PFSK-1 (cell line): ENCODE results near the gene DKC1.

ENCODE experiments used
- FOXP2 ChIP-seq: optimal IDR thresholded peaks from 2 replicates; pipeline ENCODE3; 2011; ENCODE audit warnings: borderline replicate concordance, control low read depth, inconsistent platforms; ENCODE audit not compliant: insufficient read depth; ENCODE audit errors: extremely low read length, extremely low read depth
- POLR2AphosphoS5 ChIP-seq: IDR thresholded peaks from 2 replicates; pipeline ENCODE4 v1.6.1; 2012; ENCODE audit warnings: low read depth, mild to moderate bottlenecking, control low read depth, low read length, moderate library complexity
- SIN3A ChIP-seq: IDR thresholded peaks from 2 replicates; pipeline ENCODE4 v1.6.1; 2012; ENCODE audit warnings: mild to moderate bottlenecking, low read length, moderate library complexity, borderline replicate concordance; ENCODE audit not compliant: insufficient read depth
- TAF1 ChIP-seq: IDR thresholded peaks from 2 replicates; pipeline ENCODE4 v1.6.1; 2012; ENCODE audit warnings: low read length, control low read depth, borderline replicate concordance; ENCODE audit not compliant: insufficient read depth
- TF ChIP-seq, protein P1 (sequence below), 2 experiments: IDR thresholded peaks; 2 replicates each; pipeline versions ENCODE4 v1.6.1 to v1.8.0; 2011 to 2012; ENCODE audit warnings: low read depth in 2 of 2, low read length in 2 of 2, control low read depth in 1 of 2, inconsistent platforms in 1 of 2, mild to moderate bottlenecking in 1 of 2, moderate library complexity in 1 of 2; ENCODE audit not compliant: insufficient read depth in 1 of 2

DKC1 gene

DNA sequence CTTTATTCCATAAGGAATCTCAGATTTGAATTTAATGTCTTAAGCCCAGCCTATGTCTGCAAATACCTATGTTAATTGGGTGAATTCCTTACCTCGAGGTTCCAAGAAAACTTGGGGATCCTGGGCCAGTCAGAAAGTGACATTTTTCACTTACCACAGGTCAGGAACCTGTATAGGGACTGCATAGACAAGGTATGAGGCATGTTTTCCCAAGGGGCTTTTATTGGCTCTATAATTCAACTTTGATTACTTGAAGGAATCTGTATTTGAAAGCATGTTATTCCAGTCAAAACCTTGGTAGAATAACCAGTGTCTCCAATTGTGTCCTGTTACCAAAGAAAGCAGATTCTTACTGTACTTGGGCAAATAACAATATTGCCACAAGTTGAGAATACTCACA lies 51.1 kb downstream of the DKC1 start:
- TF ChIP-seq POLR2AphosphoS5 (no peak), SIN3A (no peak)
- TF ChIP-seq, protein P1, sequence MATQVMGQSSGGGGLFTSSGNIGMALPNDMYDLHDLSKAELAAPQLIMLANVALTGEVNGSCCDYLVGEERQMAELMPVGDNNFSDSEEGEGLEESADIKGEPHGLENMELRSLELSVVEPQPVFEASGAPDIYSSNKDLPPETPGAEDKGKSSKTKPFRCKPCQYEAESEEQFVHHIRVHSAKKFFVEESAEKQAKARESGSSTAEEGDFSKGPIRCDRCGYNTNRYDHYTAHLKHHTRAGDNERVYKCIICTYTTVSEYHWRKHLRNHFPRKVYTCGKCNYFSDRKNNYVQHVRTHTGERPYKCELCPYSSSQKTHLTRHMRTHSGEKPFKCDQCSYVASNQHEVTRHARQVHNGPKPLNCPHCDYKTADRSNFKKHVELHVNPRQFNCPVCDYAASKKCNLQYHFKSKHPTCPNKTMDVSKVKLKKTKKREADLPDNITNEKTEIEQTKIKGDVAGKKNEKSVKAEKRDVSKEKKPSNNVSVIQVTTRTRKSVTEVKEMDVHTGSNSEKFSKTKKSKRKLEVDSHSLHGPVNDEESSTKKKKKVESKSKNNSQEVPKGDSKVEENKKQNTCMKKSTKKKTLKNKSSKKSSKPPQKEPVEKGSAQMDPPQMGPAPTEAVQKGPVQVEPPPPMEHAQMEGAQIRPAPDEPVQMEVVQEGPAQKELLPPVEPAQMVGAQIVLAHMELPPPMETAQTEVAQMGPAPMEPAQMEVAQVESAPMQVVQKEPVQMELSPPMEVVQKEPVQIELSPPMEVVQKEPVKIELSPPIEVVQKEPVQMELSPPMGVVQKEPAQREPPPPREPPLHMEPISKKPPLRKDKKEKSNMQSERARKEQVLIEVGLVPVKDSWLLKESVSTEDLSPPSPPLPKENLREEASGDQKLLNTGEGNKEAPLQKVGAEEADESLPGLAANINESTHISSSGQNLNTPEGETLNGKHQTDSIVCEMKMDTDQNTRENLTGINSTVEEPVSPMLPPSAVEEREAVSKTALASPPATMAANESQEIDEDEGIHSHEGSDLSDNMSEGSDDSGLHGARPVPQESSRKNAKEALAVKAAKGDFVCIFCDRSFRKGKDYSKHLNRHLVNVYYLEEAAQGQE (IDR thresholded peaks at IDR 0.05; ENCODE audit: insufficient read depth in 1 of 2, low read depth in 2 of 2, low read length in 2 of 2) = no peak

DNA sequence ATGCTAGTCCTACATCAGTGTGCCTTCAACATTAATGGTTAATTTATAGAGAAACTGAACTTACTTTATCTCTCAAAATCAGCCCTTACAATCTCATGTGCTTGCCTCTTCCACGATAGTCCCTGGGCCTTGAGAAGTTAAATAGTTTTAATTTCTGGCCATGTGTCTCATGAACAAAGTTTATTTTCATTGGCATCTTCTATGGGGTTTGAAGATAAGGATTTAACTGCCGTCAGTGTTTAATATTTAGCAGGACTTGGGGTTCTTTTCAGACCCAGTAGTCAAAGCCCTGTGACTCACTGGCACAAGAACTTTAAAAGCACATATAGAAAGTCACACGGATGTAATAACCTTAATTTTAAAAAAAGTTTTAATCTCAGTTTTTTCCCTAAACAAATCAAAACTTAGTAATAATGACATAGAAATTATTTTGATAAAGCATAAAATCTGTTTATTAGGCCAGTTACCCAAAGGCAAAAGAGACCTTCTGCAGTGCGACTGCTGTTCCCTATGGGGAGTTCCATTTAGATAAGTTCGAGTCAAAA lies 52.7 kb downstream of the DKC1 start:
- TF ChIP-seq SIN3A = no peak
- TF ChIP-seq POLR2AphosphoS5 = no peak
- TF ChIP-seq, protein P1 (IDR thresholded peaks at IDR 0.05; ENCODE audit: insufficient read depth in 1 of 2, low read depth in 2 of 2, low read length in 2 of 2) = no peak
- no peak for TF ChIP-seq FOXP2
- no peak for TF ChIP-seq TAF1

DNA sequence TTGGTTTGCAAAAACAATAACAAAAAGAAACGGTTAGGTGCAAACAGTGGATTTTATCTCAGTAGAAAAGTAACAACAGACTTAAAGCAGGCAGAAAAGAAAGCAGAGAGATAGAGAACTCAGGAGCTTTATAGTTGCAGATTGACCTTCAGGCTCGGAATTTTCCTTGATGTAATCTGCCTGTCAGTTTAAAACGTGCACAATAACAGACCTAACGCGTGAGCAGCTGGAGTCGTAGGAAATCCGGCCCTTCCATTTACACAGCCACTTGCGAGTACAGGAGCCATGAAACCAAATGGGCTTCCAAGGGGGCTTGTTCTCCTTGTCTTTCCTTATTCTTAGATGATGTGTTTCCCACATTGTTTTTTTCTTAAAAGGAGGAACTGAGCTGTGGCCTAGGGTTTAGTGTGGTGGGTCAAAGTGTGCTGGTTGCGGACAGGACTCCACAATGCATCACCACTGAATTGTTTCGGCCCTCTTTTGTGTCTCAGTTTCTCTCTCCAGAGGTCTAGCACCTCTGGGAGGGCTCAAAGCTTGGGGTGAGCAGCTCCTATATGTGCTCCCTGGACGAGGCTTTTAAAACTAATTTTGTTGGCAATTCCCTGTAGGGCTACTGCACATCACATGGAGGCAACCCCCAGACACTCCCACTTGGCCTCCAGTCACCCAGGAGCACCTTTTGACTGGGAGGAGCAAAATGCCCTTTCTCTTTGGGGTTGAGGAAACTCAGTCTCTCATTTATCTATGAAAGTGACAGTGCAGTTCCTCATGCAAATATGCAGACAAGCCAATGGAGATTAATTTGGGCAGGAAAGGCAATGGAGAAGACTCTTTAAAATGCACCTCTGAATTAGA lies 56.5 kb downstream of the DKC1 start:
- TF ChIP-seq TAF1 = no peak
- TF ChIP-seq, protein P1 (IDR thresholded peaks at IDR 0.05; ENCODE audit: insufficient read depth in 1 of 2, low read depth in 2 of 2, low read length in 2 of 2) = no peak
- TF ChIP-seq SIN3A = no peak
- no peak for TF ChIP-seq POLR2AphosphoS5

DNA sequence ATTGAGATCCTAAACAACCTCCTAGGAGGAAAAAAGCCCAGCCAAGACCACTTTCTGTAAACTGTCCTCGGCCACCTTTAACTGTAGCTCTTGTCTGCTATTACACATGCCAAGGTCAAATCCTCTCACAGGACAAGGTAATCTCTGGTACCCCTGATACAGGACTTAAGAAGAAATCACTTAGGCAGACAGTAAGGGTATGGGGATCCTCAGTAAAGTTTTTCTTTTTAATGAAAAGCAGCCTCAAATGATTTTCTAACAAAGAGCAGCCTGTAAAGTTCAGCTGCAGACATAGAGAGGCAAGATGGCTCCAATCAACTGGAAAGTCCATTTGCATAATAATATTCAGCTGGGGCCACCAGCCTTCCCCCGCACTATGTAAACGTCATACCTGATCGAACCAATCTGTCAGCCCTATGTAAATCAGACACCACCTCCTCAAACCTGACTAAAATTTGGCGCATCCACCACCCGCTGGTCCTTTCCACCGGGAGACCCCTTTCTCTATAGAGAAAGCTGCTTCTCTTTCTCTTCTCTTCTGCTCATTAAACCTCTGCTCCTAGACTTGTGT lies 57.2 kb downstream of the DKC1 start:
- TF ChIP-seq SIN3A (no peak), FOXP2 (no peak), TAF1 (no peak), POLR2AphosphoS5 (no peak)
- TF ChIP-seq, protein P1 (IDR thresholded peaks at IDR 0.05; ENCODE audit: insufficient read depth in 1 of 2, low read depth in 2 of 2, low read length in 2 of 2) = no peak
